Upper lobe of left lung (tissue), 6 donors: Measurements from ENCODE around the gene CAPZB. TPM values are rescaled to one million over a fixed set of nuclear protein-coding genes. Genes with fewer than 3 reads are reported as not detected.

Experiments
- ATAC-seq, 2 donors: fragments of 200-7000 bp; cut with Tn5 transposase; one replicate each; pipeline ENCODE4 v1.9.1; 2022; ENCODE audit warnings: mild to moderate bottlenecking in 2 of 2, moderate library complexity in 2 of 2; ENCODE audit not compliant: low FRiP score in 2 of 2
- DNase-seq, 2 donors: peaks; one replicate each; pipeline ENCODE4 v3.0.0-alpha.2; 2019 to 2020
- H3K27ac ChIP-seq, 4 donors: fragments of 200-600 bp; sonication (generic); one replicate each; pipeline ENCODE4 v1.5.1; 2016 to 2019
- H3K27me3 ChIP-seq, 4 donors: fragments of 200-600 bp; sonication (generic); one replicate each; pipeline ENCODE4 v1.5.1; 2017 to 2019
- H3K36me3 ChIP-seq, 4 donors: fragments of 200-600 bp; sonication (generic); one replicate each; pipeline ENCODE4 v1.5.1; 2016 to 2019
- H3K4me1 ChIP-seq, 4 donors: fragments of 200-600 bp; sonication (generic); one replicate each; pipeline ENCODE4 v1.5.1; 2018 to 2019
- H3K4me3 ChIP-seq, 4 donors: fragments of 200-600 bp; sonication (generic); one replicate each; pipeline ENCODE4 v1.5.1; 2017 to 2019; ENCODE audit warnings: mild to moderate bottlenecking in 2 of 4, moderate library complexity in 1 of 4
- H3K9me3 ChIP-seq, 4 donors: fragments of 200-600 bp; sonication (generic); one replicate each; pipeline ENCODE4 v1.5.1; 2018 to 2019
- EP300 ChIP-seq, 4 donors: sonication (generic); formaldehyde crosslinking; IDR thresholded peaks; one replicate each; pipeline ENCODE4 v1.5.1; 2017; ENCODE audit warnings: antibody characterized with exemption in 4 of 4, control low read depth in 2 of 4
- POLR2A ChIP-seq, 4 donors: fragments of 450-650 bp; IDR thresholded peaks; one replicate each; pipeline ENCODE4 v1.5.1; 2016 to 2017; ENCODE audit warnings: antibody characterized with exemption in 4 of 4, mild to moderate bottlenecking in 2 of 4
- POLR2AphosphoS5 ChIP-seq, 2 donors: sonication (generic); formaldehyde crosslinking; IDR thresholded peaks; one replicate each; pipeline ENCODE4 v1.5.1; 2017; ENCODE audit warnings: antibody characterized with exemption in 2 of 2
- WGBS, 2 donors: methylation state at CpG; one replicate each; pipeline ENCODE4 v1.1.5; 2017 to 2018; 5-methylcytosine and 5-hydroxymethylcytosine counted together
- total RNA-seq, 6 donors: library from RNA; depleted of rRNA in 4 of 6; stranded (reverse); fragments of >200 nt in 4 of 6; gene quantifications; one replicate each; pipeline versions ENCODE4 v1.1.0 to v1.2.1, GENCODE V29; 2016 to 2021
- TF ChIP-seq, protein P1 (sequence below), 6 experiments: fragments of 450-650 bp in 4 of 6; fragments of 200-600 bp in 2 of 6; sonication (generic) in 2 of 6; IDR thresholded peaks; one replicate each; pipeline ENCODE4 v1.5.1; 2016 to 2019; ENCODE audit warnings: antibody characterized with exemption in 6 of 6
- donor health status: DM: no; HTN: no; CAD: no; lungs with moderate emphysema.
- donor health status: DM: no; HTN: yes; CAD: no; lungs with severe emphysema.

CAPZB gene
- total RNA-seq, 6 donors from 2014 or later: 96.4 to 303 (median 144) TPM

DNA sequence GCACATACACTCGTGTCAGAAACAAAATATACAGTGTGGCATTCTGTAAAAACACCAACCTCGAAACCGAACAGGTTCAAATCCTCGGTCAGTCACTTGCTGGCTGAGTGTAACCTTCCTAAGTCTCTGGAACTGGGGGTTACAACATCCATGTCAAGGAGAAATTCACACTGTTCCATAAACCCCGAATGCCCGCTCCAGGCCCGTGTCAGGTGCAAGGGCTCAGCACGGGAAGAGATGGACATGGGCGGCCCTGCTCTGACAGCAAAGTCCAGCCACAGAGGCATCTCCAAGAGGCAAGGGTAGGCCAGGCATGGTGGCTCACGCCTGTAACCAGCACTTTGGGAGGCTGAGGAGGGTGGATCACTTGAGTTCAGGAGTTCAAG lies 93.8 kb downstream of the CAPZB start:
- no peaks in the 10 kb centered on the region for H3K27me3 ChIP-seq
- no peaks in the 10 kb centered on the region for H3K9me3 ChIP-seq
- peak overlapping the region in 2 of 4 donors; percentile 8 for H3K4me3 ChIP-seq
- DNase-seq (no peak), ATAC-seq (peak in 1 of 2 donors; percentile 22)
- 32 to 36% methylated on average over 9 to 10 of the region's 10 CpGs for WGBS, 2 donors
- peaks cover 34 to 53% (median 38%) of the 10 kb centered on the region in 4 donors for H3K4me1 ChIP-seq
- H3K27ac ChIP-seq: peak overlapping the region; percentile 67 to 84 (median 79)
- TF ChIP-seq POLR2AphosphoS5 (IDR thresholded peaks at IDR 0.05) (no peak), POLR2A (IDR thresholded peaks at IDR 0.05) (no peak), EP300 (IDR thresholded peaks at IDR 0.05) (no peak)
- TF ChIP-seq, protein P1, sequence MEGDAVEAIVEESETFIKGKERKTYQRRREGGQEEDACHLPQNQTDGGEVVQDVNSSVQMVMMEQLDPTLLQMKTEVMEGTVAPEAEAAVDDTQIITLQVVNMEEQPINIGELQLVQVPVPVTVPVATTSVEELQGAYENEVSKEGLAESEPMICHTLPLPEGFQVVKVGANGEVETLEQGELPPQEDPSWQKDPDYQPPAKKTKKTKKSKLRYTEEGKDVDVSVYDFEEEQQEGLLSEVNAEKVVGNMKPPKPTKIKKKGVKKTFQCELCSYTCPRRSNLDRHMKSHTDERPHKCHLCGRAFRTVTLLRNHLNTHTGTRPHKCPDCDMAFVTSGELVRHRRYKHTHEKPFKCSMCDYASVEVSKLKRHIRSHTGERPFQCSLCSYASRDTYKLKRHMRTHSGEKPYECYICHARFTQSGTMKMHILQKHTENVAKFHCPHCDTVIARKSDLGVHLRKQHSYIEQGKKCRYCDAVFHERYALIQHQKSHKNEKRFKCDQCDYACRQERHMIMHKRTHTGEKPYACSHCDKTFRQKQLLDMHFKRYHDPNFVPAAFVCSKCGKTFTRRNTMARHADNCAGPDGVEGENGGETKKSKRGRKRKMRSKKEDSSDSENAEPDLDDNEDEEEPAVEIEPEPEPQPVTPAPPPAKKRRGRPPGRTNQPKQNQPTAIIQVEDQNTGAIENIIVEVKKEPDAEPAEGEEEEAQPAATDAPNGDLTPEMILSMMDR (IDR thresholded peaks at IDR 0.05): no peak
- H3K36me3 ChIP-seq: peaks cover 0 to 10% (median 5%) of the 10 kb centered on the region in 4 donors

DNA sequence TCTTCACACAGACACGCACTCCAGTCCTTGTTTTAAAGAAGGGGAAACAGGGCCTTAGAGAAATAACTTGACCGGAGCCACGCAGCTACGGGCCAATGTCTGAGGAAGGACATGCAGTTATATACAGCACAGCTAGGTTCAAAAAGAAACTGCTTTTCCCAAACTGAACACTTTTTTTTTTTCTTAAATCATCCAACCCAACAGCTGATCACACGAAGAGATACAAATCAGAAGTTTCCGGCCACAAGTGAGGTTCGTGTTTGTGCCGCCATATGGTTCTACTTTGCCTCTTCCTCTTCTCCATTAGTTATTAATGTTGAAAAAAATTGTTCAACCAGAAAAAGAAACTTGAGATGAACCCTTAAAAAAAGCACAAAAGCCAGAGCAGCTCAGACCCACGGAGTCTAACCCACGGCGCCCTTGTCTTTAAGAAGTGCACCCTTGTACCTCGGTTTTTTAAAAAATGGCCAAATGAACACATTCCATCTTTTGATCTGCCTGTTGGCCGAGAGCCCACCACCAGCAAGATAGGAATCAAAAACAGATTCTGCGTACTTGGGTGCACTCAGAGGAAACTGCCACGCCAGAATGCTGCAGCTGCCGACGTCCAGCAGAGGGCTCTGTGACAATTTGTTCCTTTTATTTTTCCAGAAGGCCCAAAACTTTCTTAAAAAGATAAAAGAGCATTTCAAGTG lies 94.3 kb downstream of the CAPZB start:
- Histone ChIP-seq H3K9me3 (no peaks in the 10 kb centered on the region), H3K4me3 (peak overlapping the region in 2 of 4 donors; percentile 8), H3K36me3 (peaks cover 0 to 7% (median 3%) of the 10 kb centered on the region in 4 donors), H3K4me1 (peaks cover 40 to 58% (median 43%) of the 10 kb centered on the region in 4 donors), H3K27ac (peak overlapping the region; percentile 67 to 84 (median 79)), H3K27me3 (no peaks in the 10 kb centered on the region)
- ATAC-seq (peak in 1 of 2 donors; percentile 79), DNase-seq (peak in 1 of 2 donors; percentile 41)
- TF ChIP-seq POLR2A (IDR thresholded peaks at IDR 0.05) (no peak), EP300 (IDR thresholded peaks at IDR 0.05) (no peak), POLR2AphosphoS5 (IDR thresholded peaks at IDR 0.05) (no peak)
- TF ChIP-seq, protein P1 (IDR thresholded peaks at IDR 0.05): peak; percentile 68 to 86 (median 78)
- WGBS, 2 donors: 10 to 12% methylated on average over 17 of the region's 17 CpGs

DNA sequence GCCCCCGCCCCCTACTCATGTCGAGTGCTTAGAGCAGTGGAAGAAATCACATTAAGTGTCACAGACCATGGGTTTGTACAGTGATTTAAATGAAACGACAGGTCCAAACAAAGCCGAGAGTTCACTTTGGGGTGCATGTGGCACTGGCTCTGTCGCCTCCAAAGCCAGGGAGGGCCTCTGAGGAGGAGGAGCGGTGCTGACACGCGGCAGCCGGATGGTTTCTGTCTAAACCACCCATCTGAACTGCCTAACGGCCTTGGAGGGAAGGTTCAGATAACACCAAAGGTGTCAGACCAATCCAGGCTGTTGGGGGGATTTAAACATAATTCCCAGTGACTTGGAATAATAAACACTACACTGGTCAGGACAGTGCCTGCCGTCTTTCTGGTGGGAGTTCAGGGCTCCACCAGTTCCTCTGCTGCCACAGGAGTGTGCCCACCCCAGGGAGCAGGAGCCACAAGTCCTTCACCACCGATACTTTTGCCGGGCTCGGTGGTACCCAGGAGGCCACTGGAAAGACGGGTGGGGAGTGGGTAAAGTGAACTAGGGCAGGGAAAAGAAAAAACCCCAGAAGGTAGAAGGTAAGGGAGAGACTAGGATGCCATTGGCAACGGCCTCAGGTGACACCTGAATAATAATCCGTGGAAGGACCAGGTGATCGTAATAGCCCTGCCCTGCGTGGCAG lies 95.0 kb downstream of the CAPZB start:
- DNase-seq (no peak), ATAC-seq (peak in 1 of 2 donors; percentile 3)
- Histone ChIP-seq H3K4me3 (peak overlapping the region in 2 of 4 donors; percentile 8), H3K27me3 (no peaks in the 10 kb centered on the region), H3K27ac (peak overlapping the region; percentile 67 to 84 (median 79)), H3K36me3 (peaks cover 0 to 7% (median 2%) of the 10 kb centered on the region in 4 donors), H3K4me1 (peaks cover 45 to 65% (median 50%) of the 10 kb centered on the region in 4 donors), H3K9me3 (no peaks in the 10 kb centered on the region)
- TF ChIP-seq EP300 (IDR thresholded peaks at IDR 0.05) (no peak), POLR2AphosphoS5 (IDR thresholded peaks at IDR 0.05) (peak in 1 of 2 donors; percentile 17), POLR2A (IDR thresholded peaks at IDR 0.05) (no peak)
- TF ChIP-seq, protein P1 (IDR thresholded peaks at IDR 0.05): no peak
- WGBS, 2 donors: 65 to 71% methylated on average over 17 to 19 of the region's 19 CpGs

DNA sequence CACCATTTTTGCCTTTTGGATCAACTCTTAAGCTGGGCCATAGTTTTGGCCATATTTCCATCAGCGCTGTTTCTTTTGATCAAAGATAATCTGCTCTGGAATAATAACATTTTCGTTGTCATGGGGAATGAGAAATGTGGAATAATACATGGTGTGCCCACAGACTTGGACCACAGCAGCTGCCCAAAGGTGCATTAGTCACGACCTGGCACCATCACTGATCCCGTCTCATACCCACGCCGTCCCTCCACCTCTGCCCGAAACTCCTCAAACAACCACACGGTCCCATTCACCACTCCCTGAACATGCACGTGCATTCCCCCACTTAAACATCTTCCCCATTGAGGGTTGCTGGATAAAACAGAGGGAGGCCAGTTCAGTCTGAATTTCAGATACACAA lies 96.4 kb downstream of the CAPZB start:
- H3K9me3 ChIP-seq: no peaks in the 10 kb centered on the region
- no peak for ATAC-seq
- 96 to 97% methylated on average over 9 of the region's 9 CpGs for whole genome bisulfite sequencing, 2 donors
- peaks cover 0 to 16% (median 10%) of the 10 kb centered on the region in 4 donors for H3K36me3 ChIP-seq
- peaks cover 49 to 76% (median 54%) of the 10 kb centered on the region in 4 donors for H3K4me1 ChIP-seq
- no peak for TF ChIP-seq POLR2AphosphoS5 (IDR thresholded peaks at IDR 0.05)
- no peak for TF ChIP-seq EP300 (IDR thresholded peaks at IDR 0.05)
- TF ChIP-seq, protein P1 (IDR thresholded peaks at IDR 0.05): no peak
- no peak for TF ChIP-seq POLR2A (IDR thresholded peaks at IDR 0.05)
- no peaks in the 10 kb centered on the region for H3K27me3 ChIP-seq
- no peak for DNase-seq
- no peak overlapping the region for H3K4me3 ChIP-seq
- H3K27ac ChIP-seq: no peak overlapping the region
